ENCODE results near the gene SCN4A.
A peak's percentile ranks its signal among the peaks of the same experiment; 100 is the strongest.
"Not testable (repeated sequence)": the region's sequence is repeated elsewhere in the genome, so short reads cannot be mapped to it uniquely, and the experiment has no call there.

SCN4A gene

GRCh38 chr17:63932721-63933120 is 40.0 kb downstream of the SCN4A start:
- DNase-seq = no peak

GRCh38 chr17:63931981-63932561 is 40.6 kb downstream of the SCN4A start, which contains the start of gene CD79B:
Gene CD79B (minus strand): TSS chr17:63932331. CDS start chr17:63932261, 70 bp downstream.
- no peak for DNase-seq

DNA sequence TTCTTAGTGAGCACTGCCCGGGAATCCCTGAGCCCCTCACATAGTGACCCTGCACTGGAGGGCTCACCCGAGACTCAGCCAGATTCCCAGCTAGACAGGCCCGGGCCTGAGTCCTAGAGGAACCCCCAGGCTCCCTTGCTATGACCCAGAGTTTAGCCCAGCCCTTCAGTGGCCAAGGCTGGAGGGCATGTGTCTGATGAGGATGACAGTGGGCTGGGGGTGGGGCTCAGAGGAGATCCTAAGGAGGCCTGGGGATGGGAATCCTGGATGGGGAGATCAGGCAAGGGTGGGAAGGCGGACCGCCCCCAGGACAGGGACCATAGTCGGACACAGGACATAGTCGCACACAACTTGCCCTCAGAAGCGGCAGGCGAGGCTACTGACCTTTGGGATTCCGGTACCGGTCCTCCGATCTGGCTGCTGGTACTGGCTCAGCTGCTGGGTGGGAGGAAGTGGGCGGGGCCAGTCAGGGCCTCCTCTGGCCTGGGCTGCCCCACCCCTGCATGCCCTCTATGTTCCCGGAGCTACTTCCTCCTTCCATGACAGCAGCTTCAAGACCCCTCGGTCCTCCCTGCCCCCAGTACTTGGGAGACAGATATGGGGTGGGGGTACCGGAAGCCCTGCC is 41.7 kb downstream of the SCN4A start:
- DNase-seq = no peak

DNA sequence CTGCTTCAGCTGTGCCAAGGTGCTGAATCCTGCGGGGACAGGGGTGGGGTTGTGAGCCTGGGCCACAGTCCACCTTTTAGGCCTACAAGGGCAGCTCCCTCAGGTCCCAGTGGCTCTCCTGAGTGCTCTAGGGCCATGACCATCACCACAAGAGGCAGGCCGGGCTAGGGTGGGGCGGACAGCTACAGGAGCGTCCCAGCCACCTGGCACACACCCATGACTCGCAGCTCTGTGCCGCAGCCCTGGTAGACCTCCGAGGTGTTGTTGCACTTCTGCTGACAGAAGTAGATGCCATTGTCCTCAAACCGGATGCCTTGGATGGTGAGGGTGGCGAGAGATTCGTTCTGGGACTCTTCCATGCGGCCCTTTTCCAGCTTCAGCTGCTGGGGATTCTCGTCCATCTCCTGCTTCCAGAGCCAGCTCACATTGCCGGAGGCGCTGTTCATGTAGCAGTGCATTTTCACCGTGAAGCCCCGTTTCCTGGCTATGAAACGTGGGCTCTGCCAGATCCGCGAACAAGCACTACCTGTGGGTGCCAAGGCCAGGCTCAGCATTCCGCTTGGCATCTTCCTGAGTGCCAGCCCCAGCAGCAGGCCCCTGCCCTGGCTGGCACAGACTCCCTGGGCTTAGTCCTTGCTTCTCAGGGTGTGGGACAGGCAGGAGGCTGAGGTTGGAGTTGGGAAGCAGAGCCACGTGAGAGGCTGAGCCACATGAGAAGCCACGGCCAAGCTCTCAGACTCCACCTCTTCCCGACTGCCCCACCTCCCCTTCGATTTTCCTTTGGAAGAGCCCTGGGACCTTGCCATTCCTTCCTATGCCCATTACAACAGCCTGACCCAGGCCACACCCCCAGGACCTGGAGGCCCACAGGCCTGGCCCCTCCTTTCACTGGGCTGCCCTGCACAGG is 42.6 kb downstream of the SCN4A start:
- no peak for DNase-seq

DNA sequence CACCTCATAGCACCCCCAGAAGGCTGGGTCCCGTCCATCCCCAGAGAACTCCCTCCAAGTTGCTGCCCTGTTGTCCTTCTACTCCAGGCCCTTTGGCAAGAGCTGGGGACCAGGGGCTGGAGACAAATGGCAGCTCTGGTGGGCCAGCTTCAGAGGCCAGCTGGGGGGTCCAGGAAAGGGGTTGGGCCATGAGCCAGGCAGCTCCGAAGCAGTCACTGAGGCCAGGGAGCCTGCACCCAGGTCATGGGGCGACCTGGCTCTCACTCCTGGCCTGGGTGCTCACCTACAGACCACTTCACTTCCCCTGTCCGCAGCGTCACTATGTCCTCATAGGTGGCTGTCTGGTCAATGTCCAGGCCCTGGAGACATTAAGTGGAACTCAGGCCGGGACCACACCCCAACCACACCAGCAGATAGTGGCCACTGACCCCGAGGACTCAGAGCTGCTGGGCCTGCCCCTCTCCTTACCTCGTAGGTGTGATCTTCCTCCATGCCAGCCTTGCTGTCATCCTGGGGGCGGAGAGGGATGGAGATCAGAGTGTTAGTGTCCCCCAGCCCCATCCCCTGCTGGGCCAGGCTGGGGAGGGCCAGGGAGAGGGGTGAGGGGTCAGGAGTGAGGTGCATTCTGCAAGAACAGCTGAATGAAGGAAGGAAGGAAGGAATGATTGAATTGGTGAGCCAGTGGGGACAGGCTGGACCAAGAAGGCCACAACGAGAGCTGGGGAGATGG is 43.6 kb downstream of the SCN4A start:
- DNase-seq = no peak

- DNase-seq = no peak
These were observed 44.5 kb downstream of the SCN4A start for GRCh38 chr17:63928172-63928666.

DNA sequence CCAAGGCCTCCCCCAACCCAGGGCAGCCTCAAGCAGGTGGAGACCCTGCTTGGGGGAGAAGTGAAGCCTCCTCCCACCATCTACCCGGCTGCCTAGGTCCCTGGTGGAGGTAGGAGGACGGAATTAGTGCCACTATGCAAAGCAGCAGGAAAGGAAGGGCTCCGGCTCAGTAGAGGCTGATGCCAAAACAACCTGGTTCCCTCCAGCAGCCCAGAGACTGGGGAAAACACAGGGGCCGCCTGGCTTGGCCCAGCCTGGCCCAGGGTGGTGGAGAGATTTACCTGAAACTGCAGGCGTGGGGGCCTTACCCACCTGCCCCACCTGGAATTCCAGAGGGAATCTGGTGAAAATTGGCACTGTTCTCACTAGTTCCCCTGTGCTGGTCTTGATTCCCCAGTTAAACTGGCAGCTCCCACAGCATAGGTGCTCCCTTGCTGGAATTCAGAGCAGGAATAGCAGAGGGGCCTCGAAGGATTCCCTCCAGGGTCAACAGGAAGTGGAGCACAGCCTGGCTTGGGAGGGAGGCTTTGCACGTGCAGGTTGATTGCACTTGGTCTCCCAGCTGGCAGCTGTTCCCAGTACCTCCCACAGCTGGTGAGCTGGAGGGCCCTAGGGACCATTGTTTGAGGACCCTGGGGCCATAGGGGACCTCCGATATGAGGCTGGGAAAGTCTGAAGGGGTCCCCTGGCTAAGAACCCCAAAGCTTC is 45.1 kb downstream of the SCN4A start:
- no peak for DNase-seq

GRCh38 chr17:63926164-63926563 is 46.6 kb downstream of the SCN4A start:
- DNase-seq = no peak

DNA sequence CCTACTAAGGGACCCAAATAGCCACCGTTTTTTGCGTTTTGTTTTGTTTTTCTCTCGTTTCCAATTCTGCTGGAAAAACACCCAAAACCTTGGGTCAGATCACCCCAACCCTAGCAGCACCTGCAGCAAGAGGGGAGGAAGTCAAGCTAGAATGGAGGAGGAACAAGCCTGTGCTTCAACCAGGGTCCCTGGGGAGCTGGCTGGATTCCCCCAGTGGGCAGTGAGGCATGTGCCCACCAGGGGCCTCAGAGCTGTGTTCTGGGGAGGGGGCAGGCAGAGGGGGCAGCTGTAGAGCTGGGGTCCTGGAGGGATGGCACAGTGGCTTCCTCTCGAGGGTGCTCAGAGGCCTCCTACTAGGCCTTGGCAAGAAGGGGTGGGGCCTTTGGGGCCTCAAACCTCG is 47.1 kb downstream of the SCN4A start:
- no peak for DNase-seq

DNA sequence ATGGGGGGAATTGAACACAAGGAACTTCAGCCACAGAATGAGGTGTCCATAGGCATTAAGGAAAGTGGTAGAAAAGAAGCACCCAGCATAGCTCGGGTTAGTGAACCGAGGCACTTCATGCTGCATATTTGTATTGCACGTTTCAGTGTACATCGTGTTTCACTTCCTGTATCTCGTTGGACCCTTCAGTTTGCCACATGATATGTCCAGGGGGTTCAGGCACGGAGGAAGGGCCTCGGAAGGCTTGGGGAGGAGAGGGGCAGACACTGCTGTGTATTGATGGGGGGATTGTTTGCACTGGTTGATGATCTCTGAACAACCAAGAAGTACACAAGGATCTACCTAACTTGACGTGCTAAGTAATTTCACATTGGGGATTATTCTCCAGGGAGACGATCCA is 50.3 kb downstream of the SCN4A start:
- DNase-seq = not testable (repeated sequence)

- DNase-seq = not testable (repeated sequence)
These were observed 51.9 kb downstream of the SCN4A start for GRCh38 chr17:63920779-63921178.

DNA sequence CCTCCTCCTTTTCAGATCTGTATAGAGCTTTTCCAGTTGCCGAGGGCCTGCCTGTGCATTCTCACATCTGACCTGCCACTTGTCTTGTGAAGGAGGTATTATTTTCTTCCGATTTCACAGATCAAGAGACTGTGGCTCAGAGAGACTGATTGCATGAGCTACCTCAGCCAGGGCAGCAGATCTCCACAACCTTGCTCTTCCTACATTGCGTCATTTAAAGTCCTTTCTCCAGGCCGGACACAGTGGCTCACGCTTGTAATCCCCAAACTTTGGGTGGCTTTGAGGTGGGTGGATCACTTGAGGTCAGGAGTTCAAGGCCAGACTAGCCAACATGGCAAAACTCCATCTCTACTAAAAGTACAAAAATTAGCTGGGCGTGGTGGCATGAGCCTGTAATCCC is 52.7 kb downstream of the SCN4A start:
- DNase-seq = not testable (repeated sequence)

DNA sequence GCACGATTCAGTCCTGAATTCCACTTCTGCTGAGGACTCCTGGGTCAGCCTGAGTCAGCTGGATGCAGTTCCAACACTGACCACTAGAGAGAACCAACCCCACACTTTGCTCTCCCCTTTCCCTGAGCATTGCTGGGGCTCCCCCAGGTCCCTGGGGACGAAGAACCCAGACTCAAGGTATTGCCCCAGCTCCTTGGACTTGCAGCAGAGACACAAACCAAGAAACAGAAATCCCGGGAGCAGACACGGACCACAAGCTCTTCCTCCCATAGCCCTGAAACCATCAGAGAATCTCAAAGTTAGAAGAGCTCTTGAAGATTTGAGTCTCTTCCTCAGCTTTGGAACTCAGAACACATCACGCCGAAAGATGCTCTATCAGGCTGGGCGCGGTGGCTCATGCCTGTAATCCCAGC is 53.4 kb downstream of the SCN4A start:
- peak; percentile 79 for DNase-seq

DNA sequence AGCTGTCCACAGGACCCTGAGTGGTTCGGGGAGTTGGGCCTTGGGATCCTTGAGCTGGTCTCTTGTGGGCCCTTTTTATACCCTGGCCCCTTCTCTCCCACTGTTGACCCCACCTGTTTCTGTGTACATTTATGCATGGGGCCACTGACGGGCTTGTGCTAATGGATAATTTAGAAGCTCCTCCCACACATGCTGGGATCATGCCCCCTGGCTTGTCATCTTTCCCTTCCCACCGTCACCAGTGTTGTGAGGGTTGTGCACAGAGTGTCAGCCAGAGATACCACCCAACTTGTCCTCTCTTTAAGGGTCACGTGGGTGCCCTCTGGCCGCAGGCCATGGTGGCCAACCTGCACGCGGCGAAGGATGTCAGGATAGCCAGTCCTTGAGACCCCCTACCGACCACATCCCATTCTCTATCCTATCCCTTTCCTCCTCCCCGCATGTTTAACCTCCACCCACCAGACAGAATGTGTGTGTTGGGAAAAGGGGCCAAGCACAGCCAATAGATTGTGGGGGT is 53.9 kb downstream of the SCN4A start, which contains the start of gene GH1:
Gene GH1, minus strand, starts transcription at position 51 of the 517 bp plus-strand sequence. CDS start 63 bp downstream, outside the sequence.
- not testable (repeated sequence) for DNase-seq

DNA sequence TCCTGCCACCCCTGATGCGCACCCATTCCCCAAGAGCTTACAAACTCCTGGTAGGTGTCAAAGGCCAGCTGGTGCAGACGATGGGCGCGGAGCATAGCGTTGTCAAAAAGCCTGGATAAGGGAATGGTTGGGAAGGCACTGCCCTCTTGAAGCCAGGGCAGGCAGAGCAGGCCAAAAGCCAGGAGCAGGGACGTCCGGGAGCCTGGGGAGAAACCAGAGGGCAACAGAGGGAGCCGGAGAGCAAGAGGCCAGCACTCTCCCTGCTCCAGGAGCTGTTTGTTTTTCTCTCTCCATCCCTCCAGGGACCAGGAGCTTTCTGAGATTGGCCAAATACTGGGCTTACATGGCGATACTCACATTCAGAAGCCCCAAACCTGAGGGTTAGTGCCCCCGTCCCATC is 54.4 kb downstream of the SCN4A start:
- DNase-seq = no peak

DNA sequence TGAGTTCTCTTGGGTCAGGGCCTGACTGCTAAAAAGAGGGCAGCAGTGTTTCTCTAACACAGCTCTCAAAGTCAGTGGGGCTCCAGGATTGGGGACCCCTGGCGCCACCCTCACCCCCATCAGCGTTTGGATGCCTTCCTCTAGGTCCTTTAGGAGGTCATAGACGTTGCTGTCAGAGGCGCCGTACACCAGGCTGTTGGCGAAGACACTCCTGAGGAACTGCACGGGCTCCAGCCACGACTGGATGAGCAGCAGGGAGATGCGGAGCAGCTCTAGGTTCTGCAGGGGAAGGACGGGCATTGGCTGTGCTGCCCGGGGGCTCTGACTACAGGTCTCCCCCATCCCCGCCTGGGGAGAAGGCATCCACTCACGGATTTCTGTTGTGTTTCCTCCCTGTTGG is 55.1 kb downstream of the SCN4A start:
- DNase-seq = no peak

DNA sequence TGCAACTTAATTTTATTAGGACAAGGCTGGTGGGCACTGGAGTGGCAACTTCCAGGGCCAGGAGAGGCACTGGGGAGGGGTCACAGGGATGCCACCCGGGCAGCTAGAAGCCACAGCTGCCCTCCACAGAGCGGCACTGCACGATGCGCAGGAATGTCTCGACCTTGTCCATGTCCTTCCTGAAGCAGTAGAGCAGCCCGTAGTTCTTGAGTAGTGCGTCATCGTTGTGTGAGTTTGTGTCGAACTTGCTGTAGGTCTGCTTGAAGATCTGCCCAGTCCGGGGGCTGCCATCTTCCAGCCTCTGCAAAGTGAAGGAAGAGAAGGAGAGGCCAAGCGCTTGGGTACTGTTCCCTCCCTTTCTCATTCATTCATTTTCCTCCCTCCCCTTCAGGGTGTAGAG is 55.5 kb downstream of the SCN4A start:
- not testable (repeated sequence) for DNase-seq

GRCh38 chr17:63916566-63917185 is 56.0 kb downstream of the SCN4A start:
- no peak for DNase-seq

GRCh38 chr17:63915753-63916152 is 57.0 kb downstream of the SCN4A start:
- not testable (repeated sequence) for DNase-seq

DNA sequence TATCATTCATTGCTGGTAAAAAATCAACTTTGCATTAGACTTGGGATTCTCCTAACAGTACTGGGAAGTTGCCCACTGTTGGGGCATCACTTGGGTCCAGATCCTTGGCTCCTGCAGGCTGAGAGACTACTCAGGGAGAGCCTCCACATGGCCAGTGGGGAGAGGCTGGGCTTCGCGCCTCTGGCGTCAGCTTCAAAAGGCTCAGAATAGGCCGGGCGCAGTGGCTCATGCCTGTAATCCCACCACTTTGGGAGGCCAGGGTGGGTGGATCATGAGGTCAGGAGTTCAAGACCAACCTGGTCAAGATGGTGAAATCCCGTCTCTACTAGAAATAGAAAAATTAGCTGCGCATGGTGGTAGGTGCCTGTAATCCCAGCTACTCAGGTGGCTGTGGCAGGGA is 58.2 kb downstream of the SCN4A start:
- no peak for DNase-seq

DNA sequence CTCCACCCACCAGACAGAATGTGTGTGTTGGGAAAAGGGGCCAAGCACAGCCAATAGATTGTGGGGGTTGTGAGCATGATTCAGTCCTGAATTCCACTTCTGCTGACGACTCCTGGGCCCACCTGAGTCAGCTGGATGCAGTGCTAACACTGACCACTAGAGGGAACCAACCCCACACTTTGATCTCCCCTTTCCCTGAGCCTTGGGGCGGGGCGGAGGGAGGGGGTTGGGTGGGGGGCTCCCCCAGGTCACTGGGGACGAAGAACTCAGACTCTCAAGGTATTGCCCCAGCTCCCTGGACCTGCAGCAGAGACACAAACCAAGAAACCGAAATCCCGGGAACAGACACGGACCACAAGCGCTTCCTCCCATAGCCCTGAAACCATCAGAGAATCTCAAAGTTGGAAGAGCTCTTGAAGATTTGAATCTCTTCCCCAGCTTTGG is 61.0 kb downstream of the SCN4A start:
- peak; percentile 77 for DNase-seq

All from eye (tissue), 1 donor.